ENCODE measurements around the gene TMEM87B.
A peak's percentile ranks its signal among the peaks of the same experiment; 100 is the strongest.
"Not testable (repeated sequence)": the region's sequence is repeated elsewhere in the genome, so short reads cannot be mapped to it uniquely, and the experiment has no call there.

TMEM87B gene

GRCh38 chr2:112065966-112066365, 10.9 kb downstream of the TMEM87B start:
- TF ChIP-seq, protein P1, sequence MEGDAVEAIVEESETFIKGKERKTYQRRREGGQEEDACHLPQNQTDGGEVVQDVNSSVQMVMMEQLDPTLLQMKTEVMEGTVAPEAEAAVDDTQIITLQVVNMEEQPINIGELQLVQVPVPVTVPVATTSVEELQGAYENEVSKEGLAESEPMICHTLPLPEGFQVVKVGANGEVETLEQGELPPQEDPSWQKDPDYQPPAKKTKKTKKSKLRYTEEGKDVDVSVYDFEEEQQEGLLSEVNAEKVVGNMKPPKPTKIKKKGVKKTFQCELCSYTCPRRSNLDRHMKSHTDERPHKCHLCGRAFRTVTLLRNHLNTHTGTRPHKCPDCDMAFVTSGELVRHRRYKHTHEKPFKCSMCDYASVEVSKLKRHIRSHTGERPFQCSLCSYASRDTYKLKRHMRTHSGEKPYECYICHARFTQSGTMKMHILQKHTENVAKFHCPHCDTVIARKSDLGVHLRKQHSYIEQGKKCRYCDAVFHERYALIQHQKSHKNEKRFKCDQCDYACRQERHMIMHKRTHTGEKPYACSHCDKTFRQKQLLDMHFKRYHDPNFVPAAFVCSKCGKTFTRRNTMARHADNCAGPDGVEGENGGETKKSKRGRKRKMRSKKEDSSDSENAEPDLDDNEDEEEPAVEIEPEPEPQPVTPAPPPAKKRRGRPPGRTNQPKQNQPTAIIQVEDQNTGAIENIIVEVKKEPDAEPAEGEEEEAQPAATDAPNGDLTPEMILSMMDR (conservative IDR thresholded peaks at IDR 0.05; ENCODE audit: low read length) = no peak
- no peak overlapping the region for H3K4me3 ChIP-seq (ENCODE audit: low read length)
- DNase-seq (ENCODE audit: low read depth) = peak; percentile 92

- DNase-seq (ENCODE audit: low read depth); H3K4me3 ChIP-seq (ENCODE audit: low read length): not testable (repeated sequence)
These were observed 14.7 kb downstream of the TMEM87B start for GRCh38 chr2:112069794-112070193.

- no peak for DNase-seq (ENCODE audit: low read depth)
- no peak overlapping the region for H3K4me3 ChIP-seq (ENCODE audit: low read length)
- TF ChIP-seq, protein P1 (conservative IDR thresholded peaks at IDR 0.05; ENCODE audit: low read length) = no peak
These were observed 18.8 kb downstream of the TMEM87B start for GRCh38 chr2:112073875-112074274.

DNA sequence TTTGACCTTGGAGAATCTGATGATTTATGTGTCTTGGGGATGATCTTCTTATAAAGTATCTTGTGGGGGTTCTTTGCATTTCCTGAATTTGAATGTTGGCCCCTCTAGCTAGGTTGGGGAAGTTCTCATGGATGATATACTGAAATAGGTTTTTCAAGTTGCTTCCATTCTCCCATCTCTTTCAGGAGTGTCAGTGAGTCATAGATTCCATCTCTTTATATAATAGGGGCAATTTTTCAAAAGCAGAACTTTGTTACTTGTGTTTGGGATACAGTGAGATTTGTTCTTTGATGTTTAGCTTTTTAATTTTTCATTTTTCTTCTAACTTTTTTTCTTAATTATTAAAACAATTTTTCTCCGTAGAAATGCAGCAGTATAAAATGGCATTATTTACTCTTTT, 19.4 kb downstream of the TMEM87B start:
- DNase-seq (ENCODE audit: low read depth) = no peak
- H3K4me3 ChIP-seq (ENCODE audit: low read length) = no peak overlapping the region
- TF ChIP-seq, protein P1 (conservative IDR thresholded peaks at IDR 0.05; ENCODE audit: low read length) = no peak

GRCh38 chr2:112075490-112076260, 20.6 kb downstream of the TMEM87B start:
- no peak overlapping the region for H3K4me3 ChIP-seq (ENCODE audit: low read length)
- TF ChIP-seq, protein P1 (conservative IDR thresholded peaks at IDR 0.05; ENCODE audit: low read length) = no peak
- DNase-seq (ENCODE audit: low read depth) = no peak

GRCh38 chr2:112077814-112078213, 22.7 kb downstream of the TMEM87B start:
- TF ChIP-seq, protein P1 (conservative IDR thresholded peaks at IDR 0.05; ENCODE audit: low read length) = no peak
- no peak overlapping the region for H3K4me3 ChIP-seq (ENCODE audit: low read length)
- no peak for DNase-seq (ENCODE audit: low read depth)

- no peak overlapping the region for H3K4me3 ChIP-seq (ENCODE audit: low read length)
- TF ChIP-seq, protein P1 (conservative IDR thresholded peaks at IDR 0.05; ENCODE audit: low read length) = no peak
- DNase-seq (ENCODE audit: low read depth) = no peak
These were observed 26.2 kb downstream of the TMEM87B start for GRCh38 chr2:112081262-112081661.
